Body of pancreas (tissue), 4 donors: Measurements from ENCODE around the gene NCBP2L. TPM values are rescaled to one million over a fixed set of nuclear protein-coding genes. Genes with fewer than 3 reads are reported as not detected.

Experiments
- ATAC-seq: fragments of 150-250 bp; one replicate; pipeline ENCODE4 v1.9.1; 2016
- DNase-seq, 4 donors: peaks; one replicate each; pipeline ENCODE4 v3.0.0-alpha.2; 2019
- H3K27ac ChIP-seq, 4 donors: fragments of 200-600 bp; sonication (generic); 1 replicate in 3 of 4; 2 replicates in 1 of 4; pipeline versions ENCODE4 v1.5.1 to v1.6.1; 2016 to 2019; ENCODE audit warnings: mild to moderate bottlenecking in 1 of 4, mixed read lengths in 1 of 4, moderate library complexity in 1 of 4
- H3K27me3 ChIP-seq, 2 donors: fragments of 200-600 bp; sonication (generic); one replicate each; pipeline ENCODE4 v1.6.0; 2016; ENCODE audit warnings: mild to moderate bottlenecking in 1 of 2
- H3K36me3 ChIP-seq, 2 donors: fragments of 200-600 bp; sonication (generic); replicated peaks in 1 of 2; 2 replicates each; pipeline ENCODE4 v1.5.1; 2016; ENCODE audit warnings: low read depth in 2 of 2; ENCODE audit not compliant: insufficient read depth in 1 of 2
- H3K4me1 ChIP-seq: fragments of 200-600 bp; sonication (generic); one replicate; pipeline ENCODE4 v1.6.0; 2016
- H3K4me3 ChIP-seq, 2 donors: fragments of 200-600 bp; sonication (generic); 1 replicate in 1 of 2; 2 replicates in 1 of 2; pipeline ENCODE4 v1.5.1; 2016 to 2019
- H3K9me3 ChIP-seq, 3 donors: fragments of 200-600 bp; sonication (generic); 1 replicate in 2 of 3; 2 replicates in 1 of 3; pipeline ENCODE4 v1.5.1; 2016
- CTCF ChIP-seq, 7 experiments: fragments of 450-650 bp in 4 of 7; fragments of 200-600 bp in 3 of 7; sonication (generic) in 3 of 7; IDR thresholded peaks; one replicate each; pipeline ENCODE4 v1.5.1; 2016 to 2019; ENCODE audit warnings: antibody characterized with exemption in 7 of 7
- POLR2A ChIP-seq, 3 donors: fragments of 450-650 bp; IDR thresholded peaks; one replicate each; pipeline ENCODE4 v1.6.1; 2016; ENCODE audit warnings: antibody characterized with exemption in 3 of 3, mild to moderate bottlenecking in 2 of 3
- WGBS, 2 donors: methylation state at CpG; one replicate each; pipeline ENCODE4 v1.1.5; 2017; 5-methylcytosine and 5-hydroxymethylcytosine counted together
- intact Hi-C: fragments of 100-400 bp; cut with DNase I; formaldehyde crosslinking; loops from one replicate; pipeline ENCODE4 v1.15.1; 2023
- total RNA-seq, 2 donors: library from RNA; depleted of rRNA; stranded (reverse); fragments of >200 nt; gene quantifications; one replicate each; pipeline ENCODE4 v1.1.0, GENCODE V29; 2016

Gene NCBP2L
- total RNA-seq, 2 donors from 2014 or later = not detected

- no peak for ATAC-seq
- Histone ChIP-seq H3K27ac (no peak overlapping the region), H3K9me3 (no peaks in the 10 kb centered on the region), H3K4me1 (no peaks in the 10 kb centered on the region), H3K36me3 (no peaks in the 10 kb centered on the region), H3K27me3 (no peaks in the 10 kb centered on the region), H3K4me3 (no peak overlapping the region)
- 50 to 86% methylated on average over 1 of the region's 1 CpG for WGBS, 2 donors
- no peak for TF ChIP-seq CTCF (IDR thresholded peaks at IDR 0.05)
- no peak for TF ChIP-seq POLR2A (IDR thresholded peaks at IDR 0.05)
- no peak for DNase-seq
- intact Hi-C loops = no loop called here
These were observed 52.3 kb downstream of the NCBP2L start for GRCh38 chrX:107829878-107830277.

- Histone ChIP-seq H3K36me3 (no peaks in the 10 kb centered on the region), H3K27ac (no peak overlapping the region), H3K4me3 (no peak overlapping the region), H3K9me3 (no peaks in the 10 kb centered on the region), H3K4me1 (no peaks in the 10 kb centered on the region), H3K27me3 (no peaks in the 10 kb centered on the region)
- no peak for TF ChIP-seq CTCF (IDR thresholded peaks at IDR 0.05)
- no peak for TF ChIP-seq POLR2A (IDR thresholded peaks at IDR 0.05)
- DNase-seq (no peak), ATAC-seq (no peak)
- 73 to 74% methylated on average over 7 of the region's 7 CpGs for WGBS, 2 donors
- intact Hi-C loops = no loop called here
These were observed 53.7 kb downstream of the NCBP2L start for GRCh38 chrX:107831071-107831730.

- H3K9me3 ChIP-seq = no peaks in the 10 kb centered on the region
- whole genome bisulfite sequencing, 2 donors = 74 to 78% methylated on average over 3 of the region's 3 CpGs
- intact Hi-C loops = no loop called here
These were observed 57.0 kb downstream of the NCBP2L start for GRCh38 chrX:107834275-107835201.

GRCh38 chrX:107836958-107837357 is 59.4 kb downstream of the NCBP2L start:
- H3K9me3 ChIP-seq = no peaks in the 10 kb centered on the region
- WGBS, 2 donors = 85 to 95% methylated on average over 2 of the region's 2 CpGs
- ATAC-seq (no peak), DNase-seq (no peak)
- H3K27me3 ChIP-seq = no peaks in the 10 kb centered on the region
- intact Hi-C loops = no loop called here
- no peaks in the 10 kb centered on the region for H3K4me1 ChIP-seq
- no peak overlapping the region for H3K4me3 ChIP-seq
- TF ChIP-seq POLR2A (IDR thresholded peaks at IDR 0.05) (no peak), CTCF (IDR thresholded peaks at IDR 0.05) (no peak)
- H3K27ac ChIP-seq = no peak overlapping the region
- H3K36me3 ChIP-seq = no peaks in the 10 kb centered on the region

More at GRCh38 chrX:107834275-107835201, 57.0 kb downstream of the NCBP2L start:
- DNase-seq (no peak), ATAC-seq (no peak)
- no peaks in the 10 kb centered on the region for H3K27me3 ChIP-seq
- no peaks in the 10 kb centered on the region for H3K4me1 ChIP-seq
- no peak overlapping the region for H3K4me3 ChIP-seq
- H3K36me3 ChIP-seq = no peaks in the 10 kb centered on the region
- no peak overlapping the region for H3K27ac ChIP-seq
- TF ChIP-seq CTCF (IDR thresholded peaks at IDR 0.05) = no peak
- no peak for TF ChIP-seq POLR2A (IDR thresholded peaks at IDR 0.05)
